HG03342 (cell line): ENCODE results near the gene NDOR1.
A peak's percentile ranks its signal among the peaks of the same experiment; 100 is the strongest.

Experiments
- ATAC-seq: cut with Tn5 transposase; IDR thresholded peaks from one replicate; pipeline ENCODE4 v1.9.1; 2021; ENCODE audit warnings: mild to moderate bottlenecking, moderate library complexity; ENCODE audit not compliant: unreplicated experiment

NDOR1 gene

DNA sequence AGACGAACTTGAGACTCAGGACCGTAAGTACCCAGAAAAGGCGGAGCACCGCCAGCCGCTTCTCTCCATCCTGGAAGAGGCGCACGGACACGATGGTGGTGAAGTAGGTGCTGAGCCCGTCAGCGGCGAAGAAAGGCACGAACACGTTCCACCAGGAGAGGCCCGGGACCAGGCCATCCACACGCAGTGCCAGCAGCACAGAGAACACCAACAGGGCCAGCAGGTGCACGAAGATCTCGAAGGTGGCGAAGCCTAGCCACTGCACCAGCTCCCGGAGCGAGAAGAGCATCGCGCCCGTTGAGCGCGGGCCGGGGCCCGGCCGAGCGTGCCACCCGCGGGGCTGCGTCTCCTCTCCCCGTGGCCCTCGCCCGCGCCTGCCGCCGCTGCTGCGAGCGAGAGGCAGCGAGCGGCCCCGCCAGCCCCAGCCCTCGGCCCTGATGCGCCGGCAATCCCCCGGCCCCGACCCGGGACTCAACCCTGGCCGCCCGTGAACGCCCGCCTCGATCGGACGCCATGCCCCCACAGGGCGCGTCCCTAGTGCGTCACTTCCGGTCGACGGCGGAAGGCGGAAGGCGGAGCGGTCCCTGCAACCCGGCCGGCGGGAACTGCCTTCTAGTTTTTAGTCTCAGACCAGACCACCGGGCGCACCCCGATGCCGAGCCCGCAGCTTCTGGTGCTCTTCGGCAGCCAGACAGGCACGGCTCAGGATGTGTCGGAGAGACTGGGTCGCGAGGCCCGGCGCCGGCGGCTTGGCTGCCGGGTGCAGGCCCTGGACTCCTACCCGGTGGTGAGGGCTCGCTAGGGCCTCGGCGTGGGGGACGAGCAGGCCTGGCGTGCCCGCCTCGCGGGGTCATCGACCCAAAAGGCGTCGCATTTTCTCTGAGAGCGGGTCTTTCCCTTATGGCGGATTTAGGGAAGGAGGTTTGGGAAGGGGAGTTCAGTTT, at the start of gene NDOR1, which contains the start of gene TMEM203:
NDOR1 (plus strand) TSS at position 575 of the 944 bp plus-strand sequence; CDS start at position 653, 78 bp downstream.
TMEM203 (minus strand) TSS at position 523 of the 944 bp plus-strand sequence; CDS start at position 289, 234 bp downstream.
- ATAC-seq = peak; percentile 40

GRCh38 chr9:137156567-137157375, 48.7 kb upstream of the NDOR1 start:
- no peak for ATAC-seq

DNA sequence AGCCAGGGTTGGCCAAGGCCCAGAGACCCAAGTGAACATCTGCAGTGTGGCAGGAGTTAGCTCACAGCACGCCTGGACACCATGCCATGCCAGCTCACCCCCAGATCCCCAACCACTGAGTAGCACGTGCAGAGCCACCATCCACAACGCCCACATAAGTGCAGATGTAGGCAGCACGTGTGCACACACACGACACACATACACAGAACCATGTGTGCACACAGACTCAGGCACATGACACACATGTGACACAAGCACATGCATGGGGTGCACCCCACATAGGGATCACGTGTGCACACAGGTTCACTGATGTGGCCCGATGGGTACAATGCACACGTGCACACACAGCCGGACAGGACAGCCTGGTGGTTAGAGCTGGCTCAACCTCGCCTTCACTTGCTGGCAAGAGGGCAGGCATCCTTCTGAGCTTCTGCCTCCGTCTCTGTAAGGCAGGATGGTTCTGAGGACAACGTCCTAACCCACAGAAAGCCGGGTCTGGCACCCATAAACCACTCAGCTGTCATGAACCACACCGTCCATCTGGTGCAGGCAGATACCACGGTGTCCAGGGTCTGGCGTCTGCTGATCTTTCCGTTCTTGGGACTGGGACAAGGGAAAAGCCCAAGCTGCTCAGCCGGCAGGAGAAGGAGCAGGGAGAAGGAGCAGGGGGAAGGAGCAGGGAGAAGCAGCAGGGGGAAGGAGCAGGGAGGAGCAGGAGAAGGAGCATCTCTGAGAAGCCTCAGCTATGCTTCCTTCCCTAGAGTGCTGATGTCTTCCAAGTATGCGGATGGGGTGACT, 47.7 kb upstream of the NDOR1 start:
- no peak for ATAC-seq

- ATAC-seq = no peak
Observed at GRCh38 chr9:137158625-137159024, 46.9 kb upstream of the NDOR1 start.

DNA sequence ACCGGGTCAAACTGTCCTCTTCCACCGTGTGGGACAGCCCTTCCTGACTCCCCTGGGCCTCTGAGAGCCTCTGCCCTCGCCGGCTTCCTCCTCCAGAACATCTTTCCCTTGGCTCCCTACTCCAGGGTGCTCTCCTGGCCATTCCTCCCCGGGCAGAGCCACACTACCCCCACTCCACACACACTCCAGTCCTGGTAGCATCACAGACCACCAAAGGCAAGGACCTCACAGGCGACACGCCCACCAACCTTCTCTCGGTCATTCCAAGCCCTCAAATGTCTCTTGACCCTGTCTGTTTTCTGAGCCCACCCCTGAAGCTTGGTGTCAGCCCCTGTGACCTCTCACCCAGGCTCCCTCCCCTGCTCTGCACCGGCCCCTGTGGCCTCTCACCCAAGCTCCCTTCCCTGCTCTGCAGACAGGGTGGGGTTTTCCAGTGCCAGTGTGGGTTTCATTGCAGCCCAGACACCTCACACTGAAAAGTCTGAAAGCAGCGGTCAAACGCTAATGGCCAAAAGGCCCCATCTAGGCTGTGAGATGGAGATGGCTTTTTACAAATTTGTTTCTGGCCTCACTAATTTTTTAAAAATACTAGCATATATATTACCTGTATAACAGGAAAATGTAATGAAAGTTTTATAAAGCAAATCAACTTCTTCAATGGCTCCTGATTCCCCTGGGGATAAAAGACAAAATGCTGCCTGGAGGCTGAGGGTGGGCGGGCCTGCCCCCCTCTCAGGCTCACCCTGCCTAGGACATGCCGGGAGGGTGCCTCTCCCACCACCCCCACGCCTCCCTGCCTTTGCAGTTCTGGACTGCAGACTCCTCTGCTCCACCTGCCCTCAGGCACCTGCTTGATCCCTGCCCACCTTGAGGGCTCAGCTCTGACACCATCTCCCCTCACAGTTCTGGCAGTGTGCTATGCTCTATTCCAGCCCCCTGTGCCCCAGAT, 46.1 kb upstream of the NDOR1 start:
- ATAC-seq = no peak

DNA sequence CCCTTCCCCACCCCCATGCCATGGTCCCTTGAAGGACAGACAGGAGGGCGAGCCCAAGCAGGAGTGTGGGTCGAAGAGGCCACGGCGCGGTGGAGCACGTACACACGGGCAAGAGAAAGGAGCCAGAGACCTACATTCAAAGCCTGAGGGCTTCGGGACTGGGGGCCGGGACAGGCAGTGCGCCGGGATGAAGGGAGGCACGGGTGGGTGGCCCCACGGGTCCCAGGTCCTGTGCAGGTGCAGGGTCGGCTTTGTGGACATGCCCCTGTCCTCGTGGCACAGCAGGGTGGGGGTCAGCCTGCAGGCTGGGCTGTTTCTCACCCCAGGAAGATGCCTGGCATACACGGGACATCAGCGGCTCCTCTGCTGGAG, 45.5 kb upstream of the NDOR1 start:
- ATAC-seq = no peak

GRCh38 chr9:137160716-137161557, 44.6 kb upstream of the NDOR1 start:
- ATAC-seq = no peak

- ATAC-seq = no peak
Observed at GRCh38 chr9:137161558-137162486, 43.7 kb upstream of the NDOR1 start.

DNA sequence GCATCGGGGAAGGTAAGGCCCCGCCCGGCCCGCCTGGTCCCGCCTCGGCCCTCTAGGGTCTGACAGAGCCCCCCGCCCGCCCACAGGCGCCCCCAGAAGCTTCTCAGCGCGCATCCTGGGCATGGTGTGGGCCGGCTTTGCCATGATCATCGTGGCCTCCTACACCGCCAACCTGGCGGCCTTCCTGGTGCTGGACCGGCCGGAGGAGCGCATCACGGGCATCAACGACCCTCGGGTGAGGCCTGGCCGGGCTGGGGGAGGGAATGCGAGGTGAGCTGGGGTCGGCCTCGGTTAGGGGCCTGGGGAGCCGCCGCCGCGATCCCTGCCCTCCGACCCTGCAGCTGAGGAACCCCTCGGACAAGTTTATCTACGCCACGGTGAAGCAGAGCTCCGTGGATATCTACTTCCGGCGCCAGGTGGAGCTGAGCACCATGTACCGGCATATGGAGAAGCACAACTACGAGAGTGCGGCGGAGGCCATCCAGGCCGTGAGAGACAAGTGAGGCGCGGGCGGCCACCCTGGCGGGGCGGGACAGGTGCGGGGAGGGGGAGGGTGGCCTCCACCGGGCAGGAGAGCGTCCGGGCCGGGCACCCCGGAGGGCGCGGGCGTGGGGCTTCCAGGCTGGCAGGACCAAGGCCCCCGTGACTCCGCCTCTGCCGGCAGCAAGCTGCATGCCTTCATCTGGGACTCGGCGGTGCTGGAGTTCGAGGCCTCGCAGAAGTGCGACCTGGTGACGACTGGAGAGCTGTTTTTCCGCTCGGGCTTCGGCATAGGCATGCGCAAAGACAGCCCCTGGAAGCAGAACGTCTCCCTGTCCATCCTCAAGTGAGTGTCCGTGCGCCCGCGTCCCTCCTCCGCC, 42.8 kb upstream of the NDOR1 start:
- ATAC-seq = no peak

DNA sequence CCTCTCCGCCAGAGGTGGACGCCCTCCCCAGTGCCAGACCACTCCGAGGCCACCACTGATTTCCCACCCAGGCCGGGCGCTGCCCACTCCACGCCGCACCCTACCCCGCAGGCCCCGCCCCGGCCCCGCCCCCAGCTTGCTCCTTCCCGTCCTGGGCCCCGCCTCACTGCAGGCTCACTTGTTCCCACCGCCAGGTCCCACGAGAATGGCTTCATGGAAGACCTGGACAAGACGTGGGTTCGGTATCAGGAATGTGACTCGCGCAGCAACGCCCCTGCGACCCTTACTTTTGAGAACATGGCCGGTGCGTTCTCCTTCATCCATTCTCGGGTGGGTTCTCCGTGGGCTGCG, 42.2 kb upstream of the NDOR1 start:
- ATAC-seq = no peak

GRCh38 chr9:137163805-137164204, 41.7 kb upstream of the NDOR1 start:
- ATAC-seq = no peak

- no peak for ATAC-seq
Observed at GRCh38 chr9:137164370-137165249, 40.9 kb upstream of the NDOR1 start.

GRCh38 chr9:137165250-137165836, 40.2 kb upstream of the NDOR1 start:
- no peak for ATAC-seq

DNA sequence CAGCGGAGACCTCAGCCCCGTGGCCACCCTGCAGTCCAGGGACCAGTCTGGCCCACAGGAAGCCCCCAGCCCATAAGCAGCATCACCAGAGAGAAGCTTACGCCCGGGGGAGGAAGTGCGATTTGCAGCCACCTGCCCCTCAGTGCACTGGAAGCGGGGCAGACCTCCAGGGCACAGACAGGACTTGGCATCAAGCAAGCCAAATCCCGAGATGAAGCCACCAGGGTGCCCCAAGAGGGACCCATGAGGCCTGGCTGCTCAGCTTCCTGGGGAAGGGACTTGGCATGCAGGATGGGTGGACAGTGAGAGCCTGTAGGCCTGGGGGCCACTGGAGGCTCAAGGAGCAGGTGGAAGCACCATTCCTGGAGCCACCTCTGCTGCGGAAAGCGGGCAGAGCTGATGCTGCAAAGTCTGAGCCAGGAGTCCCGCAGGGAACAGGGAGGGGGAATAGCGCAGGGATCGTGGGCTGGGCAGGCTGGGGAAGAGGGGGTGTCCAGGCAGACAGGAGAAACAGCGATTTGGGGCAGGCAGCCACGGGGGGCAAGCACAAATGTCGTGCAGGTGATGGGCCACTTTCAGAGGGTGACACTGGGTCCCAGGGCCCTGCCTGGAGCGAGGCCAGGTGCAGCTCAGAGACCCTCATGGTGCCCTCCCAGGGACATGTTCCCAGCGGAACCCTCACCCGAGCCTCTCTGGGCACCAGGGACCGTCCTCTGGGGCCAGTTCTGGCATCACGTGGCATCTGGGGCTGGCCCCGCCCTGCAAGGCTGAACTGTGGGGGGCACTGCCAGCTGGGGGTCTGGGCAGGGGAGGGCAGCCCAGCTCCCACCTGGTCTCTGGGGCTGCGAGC, 38.9 kb upstream of the NDOR1 start:
- no peak for ATAC-seq

DNA sequence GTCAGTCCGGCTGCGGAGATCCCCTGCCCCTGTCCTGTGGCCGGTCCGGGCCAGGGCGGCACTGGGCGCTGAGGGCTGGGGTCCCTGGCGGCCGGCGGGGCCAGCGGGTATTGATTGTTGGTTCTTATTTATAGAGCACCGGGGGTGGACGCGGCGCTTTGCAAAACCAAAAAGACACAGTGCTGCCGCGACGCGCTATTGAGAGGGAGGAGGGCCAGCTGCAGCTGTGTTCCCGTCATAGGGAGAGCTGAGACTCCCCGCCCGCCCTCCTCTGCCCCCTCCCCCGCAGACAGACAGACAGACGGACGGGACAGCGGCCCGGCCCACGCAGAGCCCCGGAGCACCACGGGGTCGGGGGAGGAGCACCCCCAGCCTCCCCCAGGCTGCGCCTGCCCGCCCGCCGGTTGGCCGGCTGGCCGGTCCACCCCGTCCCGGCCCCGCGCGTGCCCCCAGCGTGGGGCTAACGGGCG, 38.2 kb upstream of the NDOR1 start:
- ATAC-seq = no peak
